KMS-11 (cell line): Measurements from ENCODE around the gene RBM17.
A peak's percentile ranks its signal among the peaks of the same experiment; 100 is the strongest.

Source experiments
- H2AFZ ChIP-seq: fragments of 200-600 bp; sonication (generic); 2 replicates; pipeline ENCODE4 v1.6.1; 2016; ENCODE audit warnings: antibody characterized with exemption, mixed run types, low read depth
- H3K27ac ChIP-seq: fragments of 200-600 bp; sonication (generic); 2 replicates; pipeline ENCODE4 v1.6.1; 2016; ENCODE audit warnings: mild to moderate bottlenecking, mixed run types
- H3K27me3 ChIP-seq: fragments of 200-600 bp; sonication (generic); 2 replicates; pipeline ENCODE4 v1.6.1; 2017; ENCODE audit warnings: mild to moderate bottlenecking, low read depth, mixed run types, moderate library complexity; ENCODE audit not compliant: insufficient read depth
- H3K36me3 ChIP-seq: fragments of 200-600 bp; sonication (generic); 2 replicates; pipeline ENCODE4 v1.6.1; 2017; ENCODE audit warnings: mild to moderate bottlenecking, mixed run types; ENCODE audit not compliant: insufficient read depth
- H3K4me1 ChIP-seq: fragments of 200-600 bp; sonication (generic); 2 replicates; pipeline ENCODE4 v1.6.1; 2016; ENCODE audit warnings: mild to moderate bottlenecking, low read depth, mixed run types; ENCODE audit not compliant: poor library complexity, severe bottlenecking
- H3K4me2 ChIP-seq: fragments of 200-600 bp; sonication (generic); 2 replicates; pipeline ENCODE4 v1.7.0; 2016; ENCODE audit warnings: mild to moderate bottlenecking, mixed run types
- H3K4me3 ChIP-seq: fragments of 200-600 bp; sonication (generic); IDR thresholded peaks from 2 replicates; pipeline ENCODE4 v1.6.1; 2017; ENCODE audit warnings: low read depth, low read length, mixed read lengths; ENCODE audit not compliant: insufficient read depth
- H3K79me2 ChIP-seq: fragments of 200-600 bp; sonication (generic); 2 replicates; pipeline ENCODE4 v1.6.1; 2016; ENCODE audit warnings: low read depth, mixed run types; ENCODE audit not compliant: insufficient read depth
- H3K9ac ChIP-seq: fragments of 200-600 bp; sonication (generic); 2 replicates; pipeline ENCODE4 v1.6.1; 2016; ENCODE audit warnings: mild to moderate bottlenecking, mixed run types
- H4K20me1 ChIP-seq: fragments of 200-600 bp; sonication (generic); 2 replicates; pipeline ENCODE4 v1.6.1; 2016; ENCODE audit warnings: mild to moderate bottlenecking, mixed run types; ENCODE audit not compliant: insufficient read depth
- TF ChIP-seq, protein P1 (sequence below): fragments of 200-600 bp; sonication (generic); conservative IDR thresholded peaks from 2 replicates; pipeline ENCODE4 v1.6.1; 2017; ENCODE audit warnings: low read depth, mild to moderate bottlenecking, antibody characterized with exemption, low read length, moderate library complexity, mixed read lengths

RBM17 gene

DNA sequence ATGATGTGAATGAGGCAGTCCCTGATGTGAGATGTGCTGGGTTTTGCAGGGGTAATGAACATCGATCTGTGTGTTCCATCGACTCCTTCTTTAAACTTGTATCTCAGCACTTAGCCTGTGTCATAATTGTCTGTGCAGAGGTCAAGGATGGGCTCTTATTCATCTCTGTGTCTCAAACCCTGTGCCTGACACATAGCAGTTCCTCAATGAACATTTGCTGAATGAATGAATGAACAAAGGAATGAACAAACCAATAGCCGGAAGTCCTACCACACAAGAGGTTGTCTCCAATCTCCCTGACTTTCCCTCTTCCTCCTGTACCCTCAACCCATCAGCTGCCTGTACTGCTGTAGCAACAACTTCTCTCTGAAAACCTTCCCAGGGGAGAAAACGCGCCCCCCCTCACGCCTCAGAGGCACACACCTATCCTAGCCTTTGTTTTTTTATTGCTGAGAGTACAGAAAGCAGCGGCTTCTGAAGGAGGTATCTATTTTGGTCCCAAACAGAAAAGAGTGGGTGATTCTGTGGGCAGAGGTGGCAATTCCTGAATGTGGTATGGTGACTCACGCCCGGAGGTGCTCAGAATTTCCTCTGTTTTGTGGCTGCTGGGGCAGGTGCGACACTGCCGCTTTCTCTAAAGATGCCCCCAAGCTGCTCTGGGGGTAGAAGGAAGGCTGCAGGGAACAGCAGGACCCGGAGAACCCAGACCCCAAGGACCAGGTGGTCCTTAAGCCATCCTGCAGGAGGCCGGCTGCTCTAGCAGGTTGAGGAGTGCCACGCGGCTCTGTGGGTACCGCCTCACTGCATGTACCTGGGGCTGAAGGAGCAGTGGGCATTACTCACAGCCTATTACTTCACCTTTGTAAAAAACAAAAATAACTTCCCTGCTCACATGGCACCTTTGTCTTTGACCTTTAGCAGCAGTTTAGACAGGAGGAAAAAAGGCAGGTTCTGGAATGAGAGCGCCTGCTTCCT, 36.3 kb upstream of the RBM17 start:
- Histone ChIP-seq H3K79me2 (no peaks in the 10 kb centered on the region), H3K4me2 (peak overlapping the region; percentile 37)

DNA sequence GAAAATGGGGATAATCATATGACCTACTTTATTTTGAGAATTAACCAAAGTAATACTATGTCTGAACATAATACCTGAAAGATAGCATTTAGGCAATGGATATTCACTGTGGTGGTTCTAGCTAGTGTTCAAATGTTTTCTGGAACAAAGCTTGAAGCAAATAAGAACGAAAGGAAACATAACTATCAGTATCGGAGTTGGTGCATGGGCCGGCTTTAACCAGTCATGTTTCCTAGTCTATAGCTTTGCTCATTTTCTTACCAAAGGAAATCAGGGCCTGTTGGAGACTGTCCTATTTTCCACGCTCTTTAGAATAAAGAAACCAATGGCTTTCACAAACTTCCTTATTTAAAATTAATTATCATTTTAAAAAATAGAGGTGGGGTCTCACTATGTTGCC, 35.5 kb upstream of the RBM17 start:
- no peak overlapping the region for H3K9ac ChIP-seq
- no peaks in the 10 kb centered on the region for H3K36me3 ChIP-seq
- TF ChIP-seq, protein P1, sequence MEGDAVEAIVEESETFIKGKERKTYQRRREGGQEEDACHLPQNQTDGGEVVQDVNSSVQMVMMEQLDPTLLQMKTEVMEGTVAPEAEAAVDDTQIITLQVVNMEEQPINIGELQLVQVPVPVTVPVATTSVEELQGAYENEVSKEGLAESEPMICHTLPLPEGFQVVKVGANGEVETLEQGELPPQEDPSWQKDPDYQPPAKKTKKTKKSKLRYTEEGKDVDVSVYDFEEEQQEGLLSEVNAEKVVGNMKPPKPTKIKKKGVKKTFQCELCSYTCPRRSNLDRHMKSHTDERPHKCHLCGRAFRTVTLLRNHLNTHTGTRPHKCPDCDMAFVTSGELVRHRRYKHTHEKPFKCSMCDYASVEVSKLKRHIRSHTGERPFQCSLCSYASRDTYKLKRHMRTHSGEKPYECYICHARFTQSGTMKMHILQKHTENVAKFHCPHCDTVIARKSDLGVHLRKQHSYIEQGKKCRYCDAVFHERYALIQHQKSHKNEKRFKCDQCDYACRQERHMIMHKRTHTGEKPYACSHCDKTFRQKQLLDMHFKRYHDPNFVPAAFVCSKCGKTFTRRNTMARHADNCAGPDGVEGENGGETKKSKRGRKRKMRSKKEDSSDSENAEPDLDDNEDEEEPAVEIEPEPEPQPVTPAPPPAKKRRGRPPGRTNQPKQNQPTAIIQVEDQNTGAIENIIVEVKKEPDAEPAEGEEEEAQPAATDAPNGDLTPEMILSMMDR, result no peak
- peaks cover 30% of the 10 kb centered on the region for H3K4me1 ChIP-seq
- H3K79me2 ChIP-seq, result no peaks in the 10 kb centered on the region
- H3K4me2 ChIP-seq, result peak overlapping the region; percentile 37; the same call in 1 of the 2 replicates
- H3K4me3 ChIP-seq, result no peak overlapping the region
- peaks cover 54% of the 10 kb centered on the region for H3K27me3 ChIP-seq
- no peaks in the 10 kb centered on the region for H4K20me1 ChIP-seq
- no peak overlapping the region for H3K27ac ChIP-seq
- H2AFZ ChIP-seq, result no peak overlapping the region

More for the DNA sequence above, 36.3 kb upstream of the RBM17 start:
- Histone ChIP-seq H2AFZ (no peak overlapping the region), H3K4me3 (no peak overlapping the region), H3K36me3 (no peaks in the 10 kb centered on the region), H3K4me1 (peaks cover 30% of the 10 kb centered on the region), H4K20me1 (no peaks in the 10 kb centered on the region), H3K9ac (no peak overlapping the region), H3K27me3 (peaks cover 60% of the 10 kb centered on the region), H3K27ac (no peak overlapping the region)
- TF ChIP-seq, protein P1, result no peak

DNA sequence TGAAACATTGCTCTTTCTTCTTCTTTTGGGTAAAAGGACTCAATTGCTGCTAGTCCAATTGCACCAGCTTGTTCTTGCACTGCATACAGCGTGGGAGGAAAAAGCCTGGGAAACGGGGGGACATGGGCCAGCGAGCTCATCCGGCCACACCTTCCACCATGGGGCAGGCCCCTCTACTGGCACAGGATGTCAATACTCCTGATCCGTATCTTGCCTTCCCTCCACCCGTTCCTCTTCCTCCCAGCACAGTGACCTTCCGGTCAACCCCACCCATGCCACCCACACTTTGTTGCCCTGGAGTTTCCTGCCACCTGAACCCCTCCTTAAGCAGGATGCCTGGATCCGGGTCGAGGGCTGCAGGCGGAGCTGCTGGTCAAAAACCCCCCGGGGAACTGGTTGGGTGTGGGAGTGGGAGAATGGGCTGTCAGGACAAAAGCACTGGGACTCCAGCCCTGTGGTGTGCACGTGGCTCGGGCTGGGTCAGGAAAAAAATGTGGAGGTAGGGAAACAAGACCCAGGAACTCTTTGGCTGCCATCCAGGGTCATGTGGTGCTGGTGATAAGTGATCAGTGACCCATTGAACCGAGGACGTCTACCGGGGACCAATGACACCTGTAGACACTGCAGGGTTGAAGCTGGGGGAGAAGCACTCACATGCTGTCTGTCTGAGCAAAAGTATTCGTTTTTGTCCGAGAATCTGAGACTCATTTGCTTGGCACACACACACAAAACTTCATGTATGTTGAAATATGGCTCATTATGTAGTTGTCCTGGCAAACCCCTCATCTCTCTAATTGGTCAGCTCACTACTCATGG, 34.8 kb upstream of the RBM17 start:
- H3K27ac ChIP-seq, result no peak overlapping the region
- H3K9ac ChIP-seq, result no peak overlapping the region
- peaks cover 30% of the 10 kb centered on the region for H3K4me1 ChIP-seq
- peaks cover 47% of the 10 kb centered on the region for H3K27me3 ChIP-seq
- no peaks in the 10 kb centered on the region for H3K36me3 ChIP-seq
- no peaks in the 10 kb centered on the region for H3K79me2 ChIP-seq
- TF ChIP-seq, protein P1, result no peak
- H3K4me2 ChIP-seq, result no peak overlapping the region
- no peak overlapping the region for H3K4me3 ChIP-seq
- no peaks in the 10 kb centered on the region for H4K20me1 ChIP-seq
- no peak overlapping the region for H2AFZ ChIP-seq

- Histone ChIP-seq H3K4me2 (no peak overlapping the region), H3K79me2 (no peaks in the 10 kb centered on the region), H3K4me3 (no peak overlapping the region), H3K4me1 (peaks cover 30% of the 10 kb centered on the region), H3K9ac (no peak overlapping the region), H3K27ac (no peak overlapping the region), H4K20me1 (no peaks in the 10 kb centered on the region), H3K27me3 (peaks cover 38% of the 10 kb centered on the region), H2AFZ (no peak overlapping the region), H3K36me3 (no peaks in the 10 kb centered on the region)
- TF ChIP-seq, protein P1, result no peak
These were observed 34.0 kb upstream of the RBM17 start for GRCh38 chr10:6054884-6055283.
